ENCODE measurements around the gene LILRA2. TPM values are rescaled to one million over a fixed set of nuclear protein-coding genes. Genes with fewer than 3 reads are reported as not detected.
"Not testable (repeated sequence)": the region's sequence is repeated elsewhere in the genome, so short reads cannot be mapped to it uniquely, and the experiment has no call there.

The LILRA2 gene
- total RNA-seq, 1 donor from 2014 or later = 2.2 TPM

DNA sequence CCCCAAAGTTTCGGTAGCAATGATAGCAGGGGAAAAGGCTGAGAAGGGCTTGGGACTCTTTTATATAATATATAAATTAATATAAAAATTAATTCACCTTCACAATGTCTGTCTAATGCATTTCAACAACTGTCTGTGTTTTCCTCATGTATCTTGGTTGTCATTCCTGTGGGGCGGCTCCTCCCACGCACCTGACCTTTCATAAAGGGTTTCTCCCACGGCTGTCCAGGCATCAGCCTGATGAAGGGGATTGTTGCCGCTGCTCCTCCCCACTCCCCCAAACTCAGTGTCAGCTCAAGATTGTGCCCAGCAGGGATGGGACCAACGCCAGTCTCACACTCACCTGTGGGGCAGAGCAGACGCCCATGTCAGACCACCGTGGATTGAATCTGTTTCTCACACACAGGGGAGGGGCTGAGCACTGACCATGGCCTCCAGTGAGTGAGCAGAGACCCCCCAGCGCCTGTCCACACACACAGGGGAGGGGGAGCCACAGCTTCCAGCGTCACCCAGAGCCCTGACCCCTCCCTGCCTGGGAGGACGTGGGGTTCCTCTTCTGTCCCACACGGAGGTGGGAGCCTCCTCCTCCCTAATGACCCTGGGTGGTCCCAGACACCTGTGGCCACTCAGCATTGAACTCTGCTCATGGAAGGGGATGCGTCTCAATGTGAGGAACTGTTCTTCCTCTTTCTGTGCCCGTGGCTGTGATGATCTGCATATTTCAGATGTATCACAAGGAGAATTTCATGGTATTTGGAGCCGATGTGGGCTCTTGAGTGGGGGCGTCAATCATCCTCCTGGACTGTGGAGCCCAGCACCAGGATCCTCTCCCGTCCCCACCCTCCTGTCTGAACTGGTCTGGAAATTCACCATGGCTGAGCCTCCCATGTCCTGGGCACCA is 1.6 kb upstream of the LILRA2 start:
- DNase-seq (ENCODE audit: low spot score) = not testable (repeated sequence)

DNA sequence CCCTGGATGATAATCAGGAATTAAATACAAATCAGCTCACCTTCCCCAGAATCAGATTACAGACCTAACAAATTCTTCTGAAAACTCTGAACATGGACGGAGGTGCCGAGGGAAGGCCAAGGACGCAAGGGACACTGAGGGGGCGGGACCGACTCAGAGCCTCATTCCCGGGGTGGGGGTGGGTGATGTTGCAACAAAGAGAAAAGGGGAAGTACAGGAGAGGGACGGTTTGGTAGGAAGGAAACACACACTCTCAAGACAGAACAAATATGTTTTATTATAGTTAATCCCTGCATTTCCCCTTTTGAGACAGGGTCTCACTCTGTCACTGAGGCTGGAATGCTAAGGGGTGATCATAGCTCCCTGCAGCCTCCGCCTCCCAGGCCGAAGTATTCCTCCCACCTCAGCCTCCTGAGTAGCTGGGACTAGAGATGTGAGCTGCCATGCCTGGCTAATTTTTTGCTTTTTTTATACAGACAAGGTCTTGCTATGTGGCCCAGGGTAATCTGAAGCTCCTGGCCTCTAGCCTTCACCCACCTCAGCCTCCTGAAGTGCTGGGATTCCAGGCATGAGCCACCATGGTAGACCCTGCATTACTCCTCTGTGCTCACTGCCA is 786 bp upstream of the LILRA2 start:
- DNase-seq (ENCODE audit: low spot score) = no peak

DNA sequence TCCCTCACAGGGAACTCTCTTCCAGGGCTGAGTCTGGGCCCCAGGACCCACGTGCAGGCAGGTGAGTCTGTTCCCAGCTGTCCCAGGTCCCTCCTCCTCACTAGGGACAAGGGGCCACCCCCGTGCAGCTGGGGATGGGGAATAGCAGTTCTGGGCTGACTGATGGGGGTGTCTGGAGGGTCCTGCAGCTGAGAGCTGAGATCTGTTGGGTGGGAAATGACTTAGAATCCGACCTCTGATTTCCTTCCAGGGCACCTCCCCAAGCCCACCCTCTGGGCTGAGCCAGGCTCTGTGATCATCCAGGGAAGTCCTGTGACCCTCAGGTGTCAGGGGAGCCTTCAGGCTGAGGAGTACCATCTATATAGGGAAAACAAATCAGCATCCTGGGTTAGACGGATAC is 461 bp downstream of the LILRA2 start:
- no peak for DNase-seq (ENCODE audit: low spot score)

DNA sequence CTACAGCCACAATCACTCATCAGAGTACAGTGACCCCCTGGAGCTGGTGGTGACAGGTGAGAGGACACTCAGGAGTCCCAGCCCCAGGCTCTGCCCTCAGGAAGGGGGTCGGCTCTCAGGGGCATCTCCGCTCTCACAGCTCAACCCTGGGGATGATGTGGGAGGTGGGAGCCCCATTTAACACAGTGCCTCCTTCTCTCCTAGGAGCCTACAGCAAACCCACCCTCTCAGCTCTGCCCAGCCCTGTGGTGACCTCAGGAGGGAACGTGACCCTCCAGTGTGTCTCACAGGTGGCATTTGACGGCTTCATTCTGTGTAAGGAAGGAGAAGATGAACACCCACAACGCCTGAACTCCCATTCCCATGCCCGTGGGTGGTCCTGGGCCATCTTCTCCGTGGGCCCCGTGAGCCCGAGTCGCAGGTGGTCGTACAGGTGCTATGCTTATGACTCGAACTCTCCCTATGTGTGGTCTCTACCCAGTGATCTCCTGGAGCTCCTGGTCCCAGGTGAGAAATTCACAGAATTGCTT is 1.0 kb downstream of the LILRA2 start:
- DNase-seq (ENCODE audit: low spot score) = no peak

DNA sequence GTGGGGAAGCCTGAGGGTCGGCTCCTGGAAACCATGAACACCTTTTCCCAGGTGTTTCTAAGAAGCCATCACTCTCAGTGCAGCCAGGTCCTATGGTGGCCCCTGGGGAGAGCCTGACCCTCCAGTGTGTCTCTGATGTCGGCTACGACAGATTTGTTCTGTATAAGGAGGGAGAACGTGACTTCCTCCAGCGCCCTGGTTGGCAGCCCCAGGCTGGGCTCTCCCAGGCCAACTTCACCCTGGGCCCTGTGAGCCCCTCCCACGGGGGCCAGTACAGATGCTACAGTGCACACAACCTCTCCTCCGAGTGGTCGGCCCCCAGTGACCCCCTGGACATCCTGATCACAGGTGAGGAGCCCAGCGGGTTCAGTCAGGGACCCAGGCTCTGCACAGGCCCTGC is 1.6 kb downstream of the LILRA2 start:
- not testable (repeated sequence) for DNase-seq (ENCODE audit: low spot score)

DNA sequence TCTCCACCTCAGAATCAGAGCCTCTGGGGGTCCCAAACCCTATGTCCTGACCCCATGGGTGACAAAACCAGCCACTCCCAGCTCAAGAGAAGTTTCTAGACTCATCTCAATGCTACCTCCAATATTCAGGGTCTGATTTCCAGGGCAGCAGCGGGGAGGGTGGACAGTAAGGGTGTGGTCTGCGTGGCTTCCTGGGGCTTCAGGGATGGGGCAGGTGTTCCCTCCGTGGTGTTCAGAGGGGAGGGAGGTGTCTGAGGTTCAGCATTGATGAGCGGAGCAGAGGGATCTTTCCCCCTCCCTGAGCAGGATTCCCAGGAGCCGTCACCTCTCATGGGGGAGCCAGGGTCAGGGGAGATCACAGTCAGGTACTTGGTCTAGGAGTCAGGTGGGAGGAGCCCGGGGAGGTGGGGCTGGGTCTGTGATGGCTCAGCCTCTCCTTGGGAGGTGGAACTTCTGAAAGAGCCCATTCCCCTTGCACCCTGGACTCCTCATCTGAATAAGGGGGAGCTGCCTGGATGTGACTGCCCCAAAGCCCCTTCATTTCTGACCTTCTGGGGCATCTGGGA is 2.9 kb downstream of the LILRA2 start:
- DNase-seq (ENCODE audit: low spot score) = no peak

DNA sequence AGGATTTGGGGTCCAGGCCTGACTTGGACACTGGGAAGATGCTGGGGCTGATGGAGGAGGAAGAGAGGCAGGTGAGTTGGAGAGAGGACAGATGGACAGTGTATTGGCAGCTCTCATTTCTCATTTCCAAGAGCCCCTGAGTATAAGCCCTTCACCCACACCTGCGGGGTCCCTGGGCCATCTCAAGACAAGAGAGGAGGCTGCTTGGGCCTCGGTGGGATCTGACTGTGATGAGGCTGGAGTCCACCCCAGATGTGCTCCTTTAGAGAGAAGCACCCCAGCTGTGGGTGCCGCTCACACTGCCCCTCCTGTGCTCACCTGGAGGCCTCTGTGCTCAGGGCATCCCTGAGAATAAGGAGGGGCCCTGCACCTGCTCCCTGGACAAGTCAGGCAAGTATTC is 3.7 kb downstream of the LILRA2 start:
- no peak for DNase-seq (ENCODE audit: low spot score)

DNA sequence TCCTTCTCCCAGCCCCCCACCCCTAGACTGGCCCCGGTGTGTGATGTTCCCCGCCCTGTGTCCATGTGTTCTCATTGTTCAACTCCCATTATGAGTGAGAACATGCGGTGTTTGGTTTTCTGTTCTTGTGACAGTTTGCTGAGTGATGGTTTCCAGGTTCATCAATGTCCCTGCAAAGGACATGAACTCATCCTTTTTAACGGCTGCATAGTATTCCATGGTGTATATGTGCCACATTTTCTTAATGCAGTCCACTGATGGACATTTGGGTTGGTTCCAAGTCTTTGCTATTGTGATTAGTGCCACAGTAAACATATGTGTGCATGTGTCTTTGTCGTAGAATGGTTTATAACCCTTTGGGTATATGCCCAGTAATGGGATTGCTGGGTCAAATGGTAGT is 4.7 kb downstream of the LILRA2 start:
- not testable (repeated sequence) for DNase-seq (ENCODE audit: low spot score)

DNA sequence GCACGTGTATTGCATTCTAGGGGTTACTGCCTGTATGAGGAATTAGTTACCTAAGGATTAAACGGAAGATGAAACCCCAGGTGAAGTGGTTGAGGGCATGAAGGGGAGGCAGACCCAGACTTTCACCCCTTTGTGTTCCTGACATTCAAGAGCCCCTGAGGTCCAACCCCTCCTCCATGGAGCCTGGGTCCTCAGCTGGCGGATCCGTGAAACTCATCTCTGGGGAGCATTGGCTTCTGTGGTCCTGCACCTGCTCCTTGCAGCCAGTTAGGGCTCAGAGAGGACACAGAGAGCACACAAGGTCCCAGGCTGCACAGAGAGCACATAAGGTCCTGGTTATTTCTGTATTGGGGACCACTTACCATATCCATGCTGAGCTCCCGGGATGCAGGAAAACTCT is 12.8 kb downstream of the LILRA2 start:
- no peak for DNase-seq (ENCODE audit: low spot score)

DNA sequence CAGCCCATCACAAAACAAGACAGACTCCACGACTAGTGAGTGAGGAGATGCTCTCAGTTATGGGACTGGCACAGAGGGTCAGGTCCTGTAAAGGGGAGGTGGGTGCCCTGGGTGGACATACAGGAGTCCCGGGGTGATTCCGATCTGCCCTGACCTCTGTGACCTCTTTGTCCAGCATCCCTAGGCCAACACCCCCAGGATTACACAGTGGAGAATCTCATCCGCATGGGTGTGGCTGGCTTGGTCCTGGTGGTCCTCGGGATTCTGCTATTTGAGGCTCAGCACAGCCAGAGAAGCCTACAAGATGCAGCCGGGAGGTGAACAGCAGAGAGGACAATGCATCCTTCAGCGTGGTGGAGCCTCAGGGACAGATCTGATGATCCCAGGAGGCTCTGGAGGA is 13.4 kb downstream of the LILRA2 start:
- DNase-seq (ENCODE audit: low spot score) = no peak

DNA sequence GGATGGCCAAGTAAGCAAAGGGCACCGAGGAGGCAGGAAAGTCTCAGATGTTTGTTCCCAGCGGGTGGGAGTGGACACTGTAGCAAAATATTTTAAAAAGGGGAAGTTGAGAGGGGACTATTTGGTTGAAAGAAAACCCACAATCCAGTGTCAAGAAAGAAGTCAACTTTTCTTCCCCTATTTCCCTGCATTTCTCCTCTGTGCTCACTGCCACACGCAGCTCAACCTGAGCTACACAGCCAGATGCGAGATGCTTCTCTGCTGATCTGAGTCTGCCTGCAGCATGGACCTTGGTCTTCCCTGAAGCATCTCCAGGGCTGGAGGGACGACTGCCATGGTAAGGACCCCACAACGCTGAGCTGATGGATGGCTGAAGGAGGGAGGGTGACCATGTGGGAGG is 19.9 kb downstream of the LILRA2 start, which contains the start of gene LILRA1:
Gene LILRA1 (plus strand): TSS at position 188 of the 400 bp plus-strand sequence. CDS start 613 bp downstream, outside the sequence.
- not testable (repeated sequence) for DNase-seq (ENCODE audit: low spot score)

DNA sequence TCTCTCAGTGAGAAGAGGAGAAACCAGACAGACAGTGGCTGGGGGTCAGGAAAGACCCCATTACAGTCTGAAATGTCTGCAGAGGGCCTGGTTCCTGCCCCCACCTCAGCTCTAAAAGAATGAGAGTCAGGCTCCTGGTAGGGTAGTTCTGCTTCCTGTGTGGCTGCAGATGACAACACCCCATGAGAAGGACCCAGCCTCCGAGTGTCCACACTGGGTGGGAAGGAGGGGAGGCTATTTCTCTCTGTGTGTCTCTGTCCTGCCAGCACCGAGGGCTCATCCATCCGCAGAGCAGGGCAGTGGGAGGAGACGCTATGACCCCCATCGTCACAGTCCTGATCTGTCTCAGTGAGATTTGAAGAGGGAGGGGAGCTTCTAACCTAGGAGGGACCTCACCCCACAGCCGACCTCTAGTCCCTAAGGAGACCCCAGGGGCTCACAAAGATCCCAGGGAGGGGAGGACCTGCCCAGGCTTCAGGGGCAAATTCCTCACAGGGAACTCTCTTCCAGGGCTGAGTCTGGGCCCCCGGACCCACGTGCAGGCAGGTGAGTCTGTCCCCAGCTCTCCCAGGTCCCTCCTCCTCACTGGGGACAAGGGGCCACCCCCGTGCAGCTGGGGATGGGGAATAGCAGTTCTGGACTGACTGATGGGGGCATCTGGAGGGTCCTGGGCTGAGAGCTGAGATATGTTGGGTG is 20.5 kb downstream of the LILRA2 start:
- DNase-seq (ENCODE audit: low spot score) = not testable (repeated sequence)

DNA sequence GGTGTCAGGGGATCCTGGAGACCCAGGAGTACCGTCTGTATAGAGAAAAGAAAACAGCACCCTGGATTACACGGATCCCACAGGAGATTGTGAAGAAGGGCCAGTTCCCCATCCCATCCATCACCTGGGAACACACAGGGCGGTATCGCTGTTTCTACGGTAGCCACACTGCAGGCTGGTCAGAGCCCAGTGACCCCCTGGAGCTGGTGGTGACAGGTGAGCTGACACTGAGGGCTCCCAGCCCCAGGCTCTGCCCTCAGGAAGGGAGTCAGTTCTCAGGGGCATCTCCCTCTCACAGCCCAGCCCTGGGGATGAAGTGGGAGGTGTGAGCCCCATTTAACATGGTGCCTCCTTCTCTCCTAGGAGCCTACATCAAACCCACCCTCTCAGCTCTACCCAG is 21.1 kb downstream of the LILRA2 start:
- no peak for DNase-seq (ENCODE audit: low spot score)

DNA sequence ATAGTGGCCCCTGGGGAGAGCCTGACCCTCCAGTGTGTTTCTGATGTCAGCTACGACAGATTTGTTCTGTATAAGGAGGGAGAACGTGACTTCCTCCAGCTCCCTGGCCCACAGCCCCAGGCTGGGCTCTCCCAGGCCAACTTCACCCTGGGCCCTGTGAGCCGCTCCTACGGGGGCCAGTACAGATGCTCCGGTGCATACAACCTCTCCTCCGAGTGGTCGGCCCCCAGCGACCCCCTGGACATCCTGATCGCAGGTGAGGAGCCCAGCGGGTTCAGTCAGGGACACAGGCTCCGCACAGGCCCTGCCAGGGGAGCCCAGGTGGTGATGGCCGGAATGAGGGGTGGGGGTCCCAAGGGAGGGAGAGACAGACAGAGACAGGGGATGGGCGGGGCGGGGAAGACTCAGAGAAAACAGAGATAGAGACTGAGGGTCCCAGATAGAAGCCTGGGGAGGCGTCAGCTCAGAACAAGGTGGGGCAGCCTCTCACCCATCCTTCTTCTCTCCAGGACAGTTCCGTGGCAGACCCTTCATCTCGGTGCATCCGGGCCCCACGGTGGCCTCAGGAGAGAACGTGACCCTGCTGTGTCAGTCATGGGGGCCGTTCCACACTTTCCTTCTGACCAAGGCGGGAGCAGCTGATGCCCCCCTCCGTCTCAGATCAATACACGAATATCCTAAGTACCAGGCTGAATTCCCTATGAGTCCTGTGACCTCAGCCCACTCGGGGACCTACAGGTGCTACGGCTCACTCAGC is 22.3 kb downstream of the LILRA2 start:
- DNase-seq (ENCODE audit: low spot score) = not testable (repeated sequence)

DNA sequence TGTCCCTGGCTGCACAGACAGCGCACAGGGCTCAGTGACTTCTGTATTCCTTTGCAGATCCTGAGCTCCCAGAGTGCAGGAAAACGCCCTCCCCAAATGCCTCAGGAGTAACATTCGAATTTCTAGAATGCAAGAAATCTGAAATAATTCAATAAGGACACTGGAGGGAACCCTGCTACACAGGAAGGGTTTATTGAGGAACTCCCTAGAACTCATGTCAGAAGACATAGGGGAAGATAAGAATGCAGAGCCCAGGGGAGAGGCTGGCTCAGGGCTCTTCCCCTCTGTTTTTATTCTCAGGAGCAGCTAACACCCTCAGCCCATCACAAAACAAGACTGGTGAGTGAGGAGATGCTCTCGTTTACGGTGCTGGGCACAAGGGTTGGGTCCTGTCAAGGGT is 26.6 kb downstream of the LILRA2 start:
- DNase-seq (ENCODE audit: low spot score) = no peak

DNA sequence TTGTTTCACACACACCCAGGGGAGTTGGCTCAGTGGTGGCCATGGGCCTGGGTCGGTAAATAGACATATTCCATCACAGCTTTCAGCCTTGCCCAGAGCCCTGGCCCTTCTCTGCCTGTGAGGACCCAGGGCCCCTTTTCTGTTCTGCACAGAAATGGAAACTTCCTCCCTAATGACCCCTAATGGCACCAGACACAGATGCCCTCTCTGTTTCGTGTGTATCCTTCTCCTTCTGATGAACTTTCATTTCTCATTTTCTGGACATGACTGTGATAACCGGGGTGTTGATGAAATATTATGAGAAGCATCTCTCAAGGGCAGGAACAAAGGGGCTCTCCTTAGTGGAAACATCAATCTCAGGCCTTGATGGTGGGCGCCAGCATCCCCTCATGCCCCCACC is 32.6 kb downstream of the LILRA2 start:
- DNase-seq (ENCODE audit: low spot score) = no peak

DNA sequence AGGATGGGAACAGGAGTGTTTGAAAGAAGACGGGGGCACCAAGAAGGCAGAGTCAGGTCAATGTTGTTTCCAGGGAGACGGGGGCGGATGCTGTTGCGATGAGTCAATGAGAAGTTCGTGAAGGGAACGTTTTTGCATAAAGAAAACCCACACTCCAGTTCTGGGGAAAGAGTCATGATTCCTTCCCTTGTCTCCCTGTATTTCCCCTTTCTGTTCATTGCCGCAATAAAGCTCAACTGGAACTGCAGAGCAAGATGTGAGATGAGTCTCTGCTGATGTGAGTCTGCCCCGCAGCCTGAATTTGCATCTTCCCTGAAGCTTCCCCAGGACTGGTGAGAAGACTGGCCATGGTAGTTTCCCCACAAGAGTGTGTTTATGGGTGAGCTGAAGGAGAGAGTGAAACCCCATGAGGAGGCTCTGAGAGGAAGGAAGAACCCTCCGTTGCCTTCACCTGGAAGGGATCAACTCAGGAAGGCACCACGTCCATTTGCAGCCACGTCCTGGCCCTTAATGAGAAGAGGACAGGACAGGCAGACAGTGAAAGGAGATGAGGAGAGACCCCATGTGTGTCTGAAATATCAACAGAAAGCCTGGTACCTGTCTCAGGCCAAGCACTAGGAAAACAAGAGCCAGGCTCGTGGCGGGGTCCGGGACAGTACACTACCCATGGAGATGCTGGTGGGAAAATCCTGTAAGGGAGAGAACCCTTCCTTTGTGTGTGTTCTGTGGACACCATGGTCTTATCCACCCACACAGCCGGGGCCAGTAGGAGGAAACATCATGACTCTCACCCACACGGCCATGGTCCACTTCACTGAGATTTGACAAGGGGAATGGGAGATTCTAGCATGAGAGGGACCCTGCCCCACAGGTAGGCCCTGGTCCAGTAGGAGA is 33.5 kb downstream of the LILRA2 start:
- DNase-seq (ENCODE audit: low spot score) = no peak

DNA sequence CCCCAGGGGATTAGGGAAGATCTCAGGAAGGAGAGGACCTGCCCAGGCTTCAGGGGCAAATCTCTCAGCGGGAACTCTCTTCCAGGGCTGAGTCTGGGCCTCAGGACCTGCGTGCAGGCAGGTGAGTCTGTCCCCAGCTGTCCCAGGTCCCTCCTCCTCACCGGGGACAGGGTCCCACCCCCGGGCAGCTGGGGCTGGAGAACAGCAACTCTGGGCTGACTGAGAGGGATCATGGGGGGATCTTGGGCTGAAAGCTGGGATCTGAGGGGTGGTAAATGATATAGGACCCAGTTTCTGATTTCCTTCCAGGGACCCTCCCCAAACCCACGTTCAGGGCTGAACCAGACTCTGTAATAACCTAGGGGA is 34.2 kb downstream of the LILRA2 start:
- DNase-seq (ENCODE audit: low spot score) = no peak

DNA sequence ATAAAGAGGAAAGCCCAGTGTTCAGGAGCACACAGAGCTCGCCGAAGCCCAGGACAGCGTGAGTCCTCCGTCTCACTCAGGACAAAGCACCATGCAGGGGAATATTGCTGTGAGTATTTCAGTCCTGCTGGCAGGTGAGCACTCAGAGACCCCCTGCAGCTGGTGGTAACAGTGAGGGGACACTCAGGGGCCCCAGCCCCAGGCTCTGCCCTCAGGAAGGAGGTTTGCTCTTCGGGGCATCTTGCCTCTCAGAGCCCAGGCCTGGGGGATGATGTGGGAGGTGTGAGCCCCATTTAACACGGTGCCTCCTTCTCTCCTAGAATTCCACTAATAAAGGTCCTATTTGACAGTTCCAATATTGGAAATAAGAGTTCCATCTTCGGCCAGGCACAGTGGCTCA is 34.6 kb downstream of the LILRA2 start:
- DNase-seq (ENCODE audit: low spot score) = no peak

DNA sequence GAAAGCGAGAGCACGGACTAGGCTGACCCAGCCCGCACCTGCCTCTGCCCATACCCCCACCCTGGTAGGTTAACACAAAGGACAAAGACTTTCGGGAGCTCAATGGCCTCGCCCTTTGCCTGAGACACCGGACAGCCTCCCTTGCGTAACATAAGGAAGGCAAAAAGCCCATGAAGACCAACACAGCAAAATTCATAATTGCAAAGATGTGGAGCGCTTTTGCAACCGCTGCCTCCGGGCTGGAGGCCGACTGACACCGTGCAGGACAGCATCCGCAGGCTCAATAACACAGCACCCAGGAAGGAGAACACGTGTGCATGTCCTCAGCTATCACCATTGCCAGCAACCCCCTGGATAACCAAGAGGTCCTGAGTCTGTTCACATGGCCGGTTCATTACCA is 35.2 kb downstream of the LILRA2 start:
- no peak for DNase-seq (ENCODE audit: low spot score)
